Kasumi-1 (cell line): ENCODE measurements around the gene TGFB2.

Experiments used
- DNase-seq, 2 experiments: peaks; one replicate each; lab custom pipeline; 2025; lab: John Stamatoyannopoulos, UW

TGFB2 gene

DNA sequence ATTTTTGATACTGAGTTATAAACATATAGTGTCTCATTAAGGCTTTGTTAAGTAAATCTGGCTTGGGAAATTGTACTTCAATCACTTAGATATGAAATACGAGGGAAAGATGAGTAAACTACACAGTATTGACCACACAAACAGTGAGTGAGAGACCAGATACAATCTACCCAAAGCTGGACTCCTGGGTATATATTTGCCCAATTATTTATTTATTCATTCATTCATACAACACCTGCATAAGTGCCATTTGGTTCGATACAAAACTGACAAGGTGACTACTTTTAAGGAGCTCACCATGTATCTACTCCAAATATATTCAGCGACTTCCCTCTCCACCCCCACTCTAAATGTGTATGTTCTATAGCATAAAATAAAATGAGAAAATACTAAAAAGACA, 143.4 kb downstream of the TGFB2 start:
- DNase-seq, result no peak

DNA sequence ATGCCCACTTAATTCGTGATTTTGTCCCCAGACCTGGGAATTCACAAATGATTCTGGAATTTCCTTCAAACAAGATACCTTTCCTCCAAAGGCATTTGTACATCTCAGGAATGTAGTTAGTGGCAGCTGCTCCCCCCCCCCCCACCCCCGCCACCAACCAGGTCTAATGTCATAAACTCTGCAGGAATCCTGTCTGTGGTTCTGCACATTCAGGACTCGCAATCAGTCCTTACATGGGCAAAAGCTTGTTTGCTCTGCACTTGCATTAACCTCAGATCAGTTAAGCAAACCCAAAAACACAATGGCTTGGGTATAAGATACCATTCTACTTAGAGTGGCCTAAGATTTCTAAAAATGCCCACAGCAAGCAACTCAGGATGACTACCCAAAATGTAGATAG, 143.8 kb downstream of the TGFB2 start:
- DNase-seq, result no peak

DNA sequence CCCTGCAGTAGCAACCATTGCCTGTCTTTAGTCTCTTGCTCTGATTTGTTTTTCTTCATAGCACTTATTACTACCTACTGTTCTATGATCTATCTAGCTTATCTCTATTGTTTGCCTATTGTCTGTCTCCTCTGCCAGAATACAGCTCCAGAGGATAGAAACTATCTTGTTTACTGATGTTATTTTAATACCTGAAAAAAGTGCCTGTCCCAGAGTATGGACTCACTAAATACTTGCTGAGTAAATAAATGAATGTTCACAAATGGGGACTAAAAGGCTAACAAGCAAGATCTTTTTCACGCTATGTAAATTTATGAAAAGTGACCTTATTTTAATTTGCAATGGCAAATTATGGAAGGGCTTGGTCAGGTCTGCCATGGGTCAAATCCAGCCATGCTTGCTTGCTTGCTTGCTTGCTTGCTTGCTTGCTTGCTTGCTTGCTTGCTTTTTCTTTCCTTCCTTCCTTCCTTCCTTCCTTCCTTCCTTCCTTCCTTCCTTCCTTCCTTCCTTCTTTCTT, 145.3 kb downstream of the TGFB2 start:
- DNase-seq, result no peak

DNA sequence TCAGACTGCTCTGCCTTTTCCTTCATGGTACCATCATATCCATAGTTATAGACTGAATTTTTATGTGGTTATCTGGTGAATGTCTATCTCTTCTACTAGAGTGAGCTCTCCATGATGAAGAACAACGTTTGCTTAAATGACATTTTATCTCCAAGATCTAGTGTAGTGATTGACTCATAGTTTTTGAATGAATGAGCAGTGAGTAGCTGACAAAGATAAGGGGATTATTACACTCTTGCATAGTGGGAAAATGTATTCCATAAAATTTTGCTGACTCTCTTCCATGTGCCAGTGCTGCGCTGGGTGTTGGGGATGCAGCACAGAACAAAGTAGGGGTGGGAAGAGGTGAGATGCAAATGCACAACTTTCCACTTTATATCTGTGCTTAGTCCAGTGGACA, 147.7 kb downstream of the TGFB2 start:
- DNase-seq, result no peak

DNA sequence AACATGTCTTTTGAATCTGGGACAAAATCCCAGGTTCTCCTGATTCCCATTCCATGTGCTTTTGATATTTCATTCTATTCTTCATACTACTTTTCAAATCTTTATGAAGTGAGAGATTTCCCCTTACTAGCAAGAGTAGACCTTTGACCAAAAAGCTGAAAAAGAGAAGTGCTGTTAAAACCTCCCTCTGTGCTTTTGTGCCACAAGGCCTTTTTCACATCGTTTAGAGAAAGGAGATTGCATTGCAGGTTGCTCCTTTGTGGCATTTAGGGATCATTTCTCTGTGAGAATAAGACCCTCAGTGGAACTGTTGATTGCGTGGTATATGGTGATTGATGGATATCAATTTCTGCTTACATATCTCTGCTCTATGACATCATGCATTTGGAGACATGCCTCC, 148.8 kb downstream of the TGFB2 start:
- DNase-seq, result no peak
